Measurements from ENCODE around the gene ELMOD1.

The ELMOD1 gene

DNA sequence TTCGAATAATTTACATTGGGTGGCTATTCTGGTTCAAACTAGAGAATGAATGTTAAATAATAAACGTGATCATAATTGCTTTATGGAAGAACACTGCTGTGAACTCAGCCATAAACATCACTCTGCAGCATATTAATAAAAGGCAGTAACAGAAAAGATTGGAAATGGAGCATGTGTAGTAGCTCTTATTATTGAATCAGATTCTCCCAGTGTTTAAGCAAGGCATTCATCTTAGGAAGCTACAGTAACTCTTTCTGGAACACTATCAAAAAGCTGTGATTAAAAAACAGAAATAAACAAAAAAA, 34.7 kb downstream of the ELMOD1 start:
- in situ Hi-C loops (cut with MboI; ENCODE audit: low pct_unique_long_range_greater_than_20kb, low sequenced_read_pairs, unreplicated experiment), result no loop called here
- DNase-seq (ENCODE audit: low spot score), result no peak
- TF ChIP-seq, protein P1, sequence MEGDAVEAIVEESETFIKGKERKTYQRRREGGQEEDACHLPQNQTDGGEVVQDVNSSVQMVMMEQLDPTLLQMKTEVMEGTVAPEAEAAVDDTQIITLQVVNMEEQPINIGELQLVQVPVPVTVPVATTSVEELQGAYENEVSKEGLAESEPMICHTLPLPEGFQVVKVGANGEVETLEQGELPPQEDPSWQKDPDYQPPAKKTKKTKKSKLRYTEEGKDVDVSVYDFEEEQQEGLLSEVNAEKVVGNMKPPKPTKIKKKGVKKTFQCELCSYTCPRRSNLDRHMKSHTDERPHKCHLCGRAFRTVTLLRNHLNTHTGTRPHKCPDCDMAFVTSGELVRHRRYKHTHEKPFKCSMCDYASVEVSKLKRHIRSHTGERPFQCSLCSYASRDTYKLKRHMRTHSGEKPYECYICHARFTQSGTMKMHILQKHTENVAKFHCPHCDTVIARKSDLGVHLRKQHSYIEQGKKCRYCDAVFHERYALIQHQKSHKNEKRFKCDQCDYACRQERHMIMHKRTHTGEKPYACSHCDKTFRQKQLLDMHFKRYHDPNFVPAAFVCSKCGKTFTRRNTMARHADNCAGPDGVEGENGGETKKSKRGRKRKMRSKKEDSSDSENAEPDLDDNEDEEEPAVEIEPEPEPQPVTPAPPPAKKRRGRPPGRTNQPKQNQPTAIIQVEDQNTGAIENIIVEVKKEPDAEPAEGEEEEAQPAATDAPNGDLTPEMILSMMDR (IDR thresholded peaks at IDR 0.05; ENCODE audit: extremely low read depth, insufficient read depth, missing control alignments), result no peak

- in situ Hi-C loops (cut with MboI; ENCODE audit: low pct_unique_long_range_greater_than_20kb, low sequenced_read_pairs, unreplicated experiment), result no loop called here
- DNase-seq (ENCODE audit: low spot score), result no peak
- TF ChIP-seq, protein P1 (IDR thresholded peaks at IDR 0.05; ENCODE audit: extremely low read depth, insufficient read depth, missing control alignments), result no peak
These were observed 40.1 kb downstream of the ELMOD1 start for GRCh38 chr11:107631043-107631442.

- TF ChIP-seq, protein P1 (IDR thresholded peaks at IDR 0.05; ENCODE audit: extremely low read depth, insufficient read depth, missing control alignments), result no peak
- in situ Hi-C loops (cut with MboI; ENCODE audit: low pct_unique_long_range_greater_than_20kb, low sequenced_read_pairs, unreplicated experiment), result no loop called here
- no peak for DNase-seq (ENCODE audit: low spot score)
These were observed 41.0 kb downstream of the ELMOD1 start for GRCh38 chr11:107631931-107632330.

DNA sequence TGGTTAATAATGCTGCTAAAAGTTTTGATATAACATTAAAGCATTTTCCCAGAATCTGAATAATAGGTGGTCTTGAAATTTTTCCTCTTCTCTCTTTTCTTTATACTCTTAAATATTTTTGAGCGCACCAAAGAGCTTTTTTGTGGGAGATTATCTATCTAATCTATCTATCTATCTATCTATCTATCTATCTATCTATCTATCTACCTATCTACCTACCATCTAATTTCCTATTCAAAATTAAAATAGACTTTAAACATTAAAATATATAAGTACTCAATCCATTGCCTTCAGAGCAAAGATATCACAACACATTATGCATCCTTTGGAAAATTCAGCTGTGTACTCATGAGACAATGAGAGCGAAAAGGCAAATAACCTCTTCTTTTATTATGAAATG, 55.8 kb downstream of the ELMOD1 start:
- DNase-seq (ENCODE audit: low spot score), result no peak
- in situ Hi-C loops (cut with MboI; ENCODE audit: low pct_unique_long_range_greater_than_20kb, low sequenced_read_pairs, unreplicated experiment), result no loop called here
- TF ChIP-seq, protein P1 (IDR thresholded peaks at IDR 0.05; ENCODE audit: extremely low read depth, insufficient read depth, missing control alignments), result no peak

GRCh38 chr11:107648242-107648641, 57.3 kb downstream of the ELMOD1 start:
- in situ Hi-C loops (cut with MboI; ENCODE audit: low pct_unique_long_range_greater_than_20kb, low sequenced_read_pairs, unreplicated experiment), result no loop called here
- TF ChIP-seq, protein P1 (IDR thresholded peaks at IDR 0.05; ENCODE audit: extremely low read depth, insufficient read depth, missing control alignments), result no peak
- DNase-seq (ENCODE audit: low spot score), result no peak

- in situ Hi-C loops (cut with MboI; ENCODE audit: low pct_unique_long_range_greater_than_20kb, low sequenced_read_pairs, unreplicated experiment), result no loop called here
- no peak for DNase-seq (ENCODE audit: low spot score)
- TF ChIP-seq, protein P1 (IDR thresholded peaks at IDR 0.05; ENCODE audit: extremely low read depth, insufficient read depth, missing control alignments), result no peak
These were observed 60.7 kb downstream of the ELMOD1 start for GRCh38 chr11:107651672-107652071.

GRCh38 chr11:107653076-107653475, 62.1 kb downstream of the ELMOD1 start:
- DNase-seq (ENCODE audit: low spot score), result no peak
- in situ Hi-C loops (cut with MboI; ENCODE audit: low pct_unique_long_range_greater_than_20kb, low sequenced_read_pairs, unreplicated experiment), result no loop called here
- TF ChIP-seq, protein P1 (IDR thresholded peaks at IDR 0.05; ENCODE audit: extremely low read depth, insufficient read depth, missing control alignments), result no peak

Data from GM13977 (cell line).